Measurements from ENCODE around the gene CANT1. TPM values are rescaled to one million over a fixed set of nuclear protein-coding genes. Genes with fewer than 3 reads are reported as not detected.
"Not testable (repeated sequence)": the region's sequence is repeated elsewhere in the genome, so short reads cannot be mapped to it uniquely, and the experiment has no call there.

Gene CANT1
- total RNA-seq, 1 experiment from 2014 or later, result 54.2 TPM

DNA sequence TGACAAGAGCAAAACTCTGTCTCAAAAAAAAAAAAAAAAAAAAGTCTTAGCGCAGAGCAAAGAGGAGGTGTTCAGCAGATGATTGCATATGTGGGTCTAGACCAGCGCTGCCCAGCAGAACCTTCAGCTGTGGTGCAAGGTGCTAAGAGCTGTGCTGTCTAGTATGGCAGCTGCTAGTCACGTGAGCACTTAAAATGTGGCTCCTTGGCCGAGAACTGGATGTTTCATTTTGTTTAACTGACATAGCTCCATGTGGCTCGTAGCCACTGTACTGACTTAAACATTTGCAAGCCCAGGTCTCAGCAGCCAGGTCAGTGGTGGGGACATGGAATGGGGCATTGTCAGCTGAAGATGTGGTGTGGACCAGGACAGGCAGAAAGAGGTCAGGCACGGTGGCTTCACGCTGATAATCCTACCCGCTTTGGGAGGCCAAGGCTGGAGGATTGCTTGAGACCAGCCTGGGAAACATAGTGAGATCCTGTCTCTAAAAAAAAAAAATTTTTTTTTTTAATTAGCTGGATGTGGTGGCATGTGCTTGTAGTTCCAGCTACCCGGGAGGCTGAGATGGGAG lies 23.6 kb upstream of the CANT1 start:
- Histone ChIP-seq H3K27me3 (replicated peaks; ENCODE audit: insufficient read depth, low read depth, low read length, poor library complexity) (no peaks in the 10 kb centered on the region), H3K4me1 (ENCODE audit: insufficient read depth, low read length, poor library complexity, severe bottlenecking) (peaks cover 4% of the 10 kb centered on the region), H3K4me3 (ENCODE audit: low read depth, low read length, poor library complexity, severe bottlenecking) (no peak overlapping the region), H3K9me3 (ENCODE audit: low read depth, low read length, poor library complexity, severe bottlenecking) (no peaks in the 10 kb centered on the region), H3K36me3 (ENCODE audit: insufficient read depth, low read length, poor library complexity, severe bottlenecking) (no peaks in the 10 kb centered on the region), H3K27ac (ENCODE audit: low read depth, low read length, poor library complexity, severe bottlenecking) (no peak overlapping the region)
- no peak for TF ChIP-seq EZH2 (IDR thresholded peaks at IDR 0.05; ENCODE audit: borderline replicate concordance, low read depth, low read length, poor library complexity, severe bottlenecking)
- TF ChIP-seq, protein P1, sequence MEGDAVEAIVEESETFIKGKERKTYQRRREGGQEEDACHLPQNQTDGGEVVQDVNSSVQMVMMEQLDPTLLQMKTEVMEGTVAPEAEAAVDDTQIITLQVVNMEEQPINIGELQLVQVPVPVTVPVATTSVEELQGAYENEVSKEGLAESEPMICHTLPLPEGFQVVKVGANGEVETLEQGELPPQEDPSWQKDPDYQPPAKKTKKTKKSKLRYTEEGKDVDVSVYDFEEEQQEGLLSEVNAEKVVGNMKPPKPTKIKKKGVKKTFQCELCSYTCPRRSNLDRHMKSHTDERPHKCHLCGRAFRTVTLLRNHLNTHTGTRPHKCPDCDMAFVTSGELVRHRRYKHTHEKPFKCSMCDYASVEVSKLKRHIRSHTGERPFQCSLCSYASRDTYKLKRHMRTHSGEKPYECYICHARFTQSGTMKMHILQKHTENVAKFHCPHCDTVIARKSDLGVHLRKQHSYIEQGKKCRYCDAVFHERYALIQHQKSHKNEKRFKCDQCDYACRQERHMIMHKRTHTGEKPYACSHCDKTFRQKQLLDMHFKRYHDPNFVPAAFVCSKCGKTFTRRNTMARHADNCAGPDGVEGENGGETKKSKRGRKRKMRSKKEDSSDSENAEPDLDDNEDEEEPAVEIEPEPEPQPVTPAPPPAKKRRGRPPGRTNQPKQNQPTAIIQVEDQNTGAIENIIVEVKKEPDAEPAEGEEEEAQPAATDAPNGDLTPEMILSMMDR (conservative IDR thresholded peaks at IDR 0.05; ENCODE audit: low read depth, low read length), result no peak
- no peak for DNase-seq (ENCODE audit: low spot score)
- intact Hi-C loops (cut with micrococcal nuclease; ENCODE audit: unreplicated experiment), result no loop called here
- CTCF ChIA-PET, result no interaction called here
- POLR2A ChIA-PET (ENCODE audit: low non-redundant PET), result no interaction called here
- no TSS peak for BruUV-seq (replicated peaks)

DNA sequence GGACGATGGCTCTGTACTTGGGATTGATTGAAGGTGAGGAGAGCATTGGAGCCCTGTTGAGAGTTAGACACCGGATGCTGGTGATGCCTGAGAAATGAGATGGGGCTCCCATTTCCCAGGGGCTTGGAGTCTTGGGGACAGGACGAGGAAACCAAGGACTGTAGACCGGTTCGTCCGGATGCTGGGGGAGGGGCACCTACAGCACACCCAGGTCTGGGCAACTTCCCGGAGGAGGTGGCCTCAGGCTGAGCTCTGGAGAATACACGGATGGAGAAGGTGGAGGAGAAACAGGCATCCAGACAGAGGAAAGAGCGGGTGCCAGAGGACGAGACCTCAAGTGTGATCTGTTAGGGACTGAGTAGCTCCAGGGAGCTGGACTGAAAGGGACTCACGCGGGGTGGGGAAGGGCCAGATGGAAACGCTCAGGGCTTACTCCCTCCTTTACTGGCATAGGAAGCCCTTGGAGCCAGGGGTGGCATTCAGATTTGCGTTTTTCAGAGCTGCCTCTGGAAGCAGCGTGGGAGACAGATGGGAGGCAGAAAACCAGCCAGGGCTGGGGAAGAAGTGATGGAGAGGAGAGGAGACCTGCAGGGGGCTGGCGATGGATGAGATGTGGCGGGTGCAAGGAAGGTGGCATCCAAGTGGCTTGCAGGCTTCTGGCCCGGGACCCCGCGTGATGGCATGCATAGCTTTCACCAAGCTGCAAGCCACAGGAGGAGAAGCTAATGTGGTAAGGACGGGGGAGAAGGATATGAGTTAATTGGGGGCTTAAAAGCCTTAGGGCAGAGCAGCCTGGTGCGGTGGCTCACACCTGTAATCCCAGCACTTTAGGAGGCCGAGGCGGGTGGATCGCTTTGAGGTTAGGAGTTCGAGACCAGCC lies 22.7 kb upstream of the CANT1 start:
- CTCF ChIA-PET, result no interaction called here
- BruUV-seq (replicated peaks), result no TSS peak

GRCh38 chr17:79030636-79031035 lies 21.1 kb upstream of the CANT1 start:
- intact Hi-C loops (cut with micrococcal nuclease; ENCODE audit: unreplicated experiment); H3K4me3 ChIP-seq (ENCODE audit: low read depth, low read length, poor library complexity, severe bottlenecking); H3K36me3 ChIP-seq (ENCODE audit: insufficient read depth, low read length, poor library complexity, severe bottlenecking); BruUV-seq (replicated peaks); H3K27me3 ChIP-seq (replicated peaks; ENCODE audit: insufficient read depth, low read depth, low read length, poor library complexity); H3K27ac ChIP-seq (ENCODE audit: low read depth, low read length, poor library complexity, severe bottlenecking); CTCF ChIA-PET; H3K9me3 ChIP-seq (ENCODE audit: low read depth, low read length, poor library complexity, severe bottlenecking); DNase-seq (ENCODE audit: low spot score); POLR2A ChIA-PET (ENCODE audit: low non-redundant PET): not testable (repeated sequence)
- H3K4me1 ChIP-seq (ENCODE audit: insufficient read depth, low read length, poor library complexity, severe bottlenecking), result peaks cover 24% of the 10 kb centered on the region

More for the DNA sequence above, 22.7 kb upstream of the CANT1 start:
- Histone ChIP-seq H3K27me3 (replicated peaks; ENCODE audit: insufficient read depth, low read depth, low read length, poor library complexity) (no peaks in the 10 kb centered on the region), H3K4me1 (ENCODE audit: insufficient read depth, low read length, poor library complexity, severe bottlenecking) (peaks cover 13% of the 10 kb centered on the region), H3K9me3 (ENCODE audit: low read depth, low read length, poor library complexity, severe bottlenecking) (no peaks in the 10 kb centered on the region), H3K4me3 (ENCODE audit: low read depth, low read length, poor library complexity, severe bottlenecking) (no peak overlapping the region), H3K36me3 (ENCODE audit: insufficient read depth, low read length, poor library complexity, severe bottlenecking) (no peaks in the 10 kb centered on the region), H3K27ac (ENCODE audit: low read depth, low read length, poor library complexity, severe bottlenecking) (no peak overlapping the region)
- no peak for TF ChIP-seq EZH2 (IDR thresholded peaks at IDR 0.05; ENCODE audit: borderline replicate concordance, low read depth, low read length, poor library complexity, severe bottlenecking)
- TF ChIP-seq, protein P1 (conservative IDR thresholded peaks at IDR 0.05; ENCODE audit: low read depth, low read length), result no peak
- intact Hi-C loops (cut with micrococcal nuclease; ENCODE audit: unreplicated experiment), result no loop called here
- POLR2A ChIA-PET (ENCODE audit: low non-redundant PET), result no interaction called here
- no peak for DNase-seq (ENCODE audit: low spot score)
